Prostate gland (tissue), 2 donors: ENCODE results near the gene GPC5. TPM values are rescaled to one million over a fixed set of nuclear protein-coding genes. Genes with fewer than 3 reads are reported as not detected.

Experiments used
- DNase-seq: peaks from one replicate; pipeline ENCODE4 v3.0.0-alpha.2; 2019; ENCODE audit warnings: low spot score
- H3K27ac ChIP-seq, 2 donors: fragments of 200-600 bp; sonication (generic); 2 replicates each; pipeline ENCODE4 v1.5.1; 2017 to 2019
- H3K27me3 ChIP-seq: fragments of 200-600 bp; sonication (generic); replicated peaks from 2 replicates; pipeline ENCODE4 v1.5.1; 2019; ENCODE audit not compliant: insufficient read depth
- H3K36me3 ChIP-seq, 2 donors: fragments of 200-600 bp; sonication (generic); 1 replicate in 1 of 2; 2 replicates in 1 of 2; pipeline versions ENCODE4 v1.5.1 to v1.8.1; 2017 to 2019
- H3K4me1 ChIP-seq: fragments of 200-600 bp; sonication (generic); replicated peaks from 2 replicates; pipeline ENCODE4 v1.5.1; 2019
- H3K4me3 ChIP-seq, 2 donors: fragments of 200-600 bp; sonication (generic); 2 replicates each; pipeline ENCODE4 v1.5.1; 2017 to 2019
- H3K9me3 ChIP-seq: fragments of 200-600 bp; sonication (generic); 2 replicates; pipeline ENCODE4 v1.5.1; 2017
- POLR2A ChIP-seq: fragments of 450-650 bp; IDR thresholded peaks from one replicate; pipeline ENCODE4 v1.6.1; 2016; ENCODE audit warnings: antibody characterized with exemption, mild to moderate bottlenecking
- POLR2AphosphoS5 ChIP-seq: sonication (generic); formaldehyde crosslinking; IDR thresholded peaks from one replicate; pipeline ENCODE4 v1.6.1; 2017; ENCODE audit warnings: antibody characterized with exemption
- WGBS: methylation state at CpG from one replicate; pipeline ENCODE4 v1.1.5; 2018; 5-methylcytosine and 5-hydroxymethylcytosine counted together
- intact Hi-C: fragments of 100-400 bp; cut with DNase I; formaldehyde crosslinking; loops from one replicate; pipeline ENCODE4 v1.14.2; 2022
- total RNA-seq, 2 donors: library from RNA; depleted of rRNA; stranded (reverse); fragments of >200 nt; gene quantifications; one replicate each; pipeline ENCODE4 v1.1.0, GENCODE V29; 2016
- TF ChIP-seq, protein P1 (sequence below), 4 experiments: fragments of 200-600 bp in 2 of 4; fragments of 450-650 bp in 2 of 4; sonication (generic) in 2 of 4; IDR thresholded peaks; 1 replicate in 3 of 4; 2 replicates in 1 of 4; pipeline ENCODE4 v1.5.1; 2016 to 2019; ENCODE audit warnings: antibody characterized with exemption in 4 of 4, mild to moderate bottlenecking in 2 of 4, moderate library complexity in 2 of 4

GPC5 gene
- total RNA-seq, 2 donors from 2014 or later, result 0.23 to 35.0 TPM

- Histone ChIP-seq H3K4me1 (no peaks in the 10 kb centered on the region), H3K27me3 (no peaks in the 10 kb centered on the region), H3K9me3 (no peaks in the 10 kb centered on the region), H3K4me3 (no peak overlapping the region), H3K36me3 (no peaks in the 10 kb centered on the region), H3K27ac (no peak overlapping the region)
- 41% methylated on average over 4 of the region's 4 CpGs for WGBS
- no peak for DNase-seq
- intact Hi-C loops, result no loop called here
- no peak for TF ChIP-seq POLR2A
- TF ChIP-seq, protein P1, sequence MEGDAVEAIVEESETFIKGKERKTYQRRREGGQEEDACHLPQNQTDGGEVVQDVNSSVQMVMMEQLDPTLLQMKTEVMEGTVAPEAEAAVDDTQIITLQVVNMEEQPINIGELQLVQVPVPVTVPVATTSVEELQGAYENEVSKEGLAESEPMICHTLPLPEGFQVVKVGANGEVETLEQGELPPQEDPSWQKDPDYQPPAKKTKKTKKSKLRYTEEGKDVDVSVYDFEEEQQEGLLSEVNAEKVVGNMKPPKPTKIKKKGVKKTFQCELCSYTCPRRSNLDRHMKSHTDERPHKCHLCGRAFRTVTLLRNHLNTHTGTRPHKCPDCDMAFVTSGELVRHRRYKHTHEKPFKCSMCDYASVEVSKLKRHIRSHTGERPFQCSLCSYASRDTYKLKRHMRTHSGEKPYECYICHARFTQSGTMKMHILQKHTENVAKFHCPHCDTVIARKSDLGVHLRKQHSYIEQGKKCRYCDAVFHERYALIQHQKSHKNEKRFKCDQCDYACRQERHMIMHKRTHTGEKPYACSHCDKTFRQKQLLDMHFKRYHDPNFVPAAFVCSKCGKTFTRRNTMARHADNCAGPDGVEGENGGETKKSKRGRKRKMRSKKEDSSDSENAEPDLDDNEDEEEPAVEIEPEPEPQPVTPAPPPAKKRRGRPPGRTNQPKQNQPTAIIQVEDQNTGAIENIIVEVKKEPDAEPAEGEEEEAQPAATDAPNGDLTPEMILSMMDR (IDR thresholded peaks at IDR 0.05), result no peak
- no peak for TF ChIP-seq POLR2AphosphoS5
These were observed 588.5 kb downstream of the GPC5 start for GRCh38 chr13:91986761-91987483.

GRCh38 chr13:91988331-91988730, 589.9 kb downstream of the GPC5 start:
- intact Hi-C loops, result no loop called here
- TF ChIP-seq, protein P1 (IDR thresholded peaks at IDR 0.05), result no peak
- TF ChIP-seq POLR2AphosphoS5, result no peak
- TF ChIP-seq POLR2A, result no peak
- H3K27me3 ChIP-seq, result no peaks in the 10 kb centered on the region
- H3K36me3 ChIP-seq, result no peaks in the 10 kb centered on the region
- 86% methylated on average over 3 of the region's 3 CpGs for WGBS
- H3K27ac ChIP-seq, result no peak overlapping the region
- no peaks in the 10 kb centered on the region for H3K9me3 ChIP-seq
- H3K4me3 ChIP-seq, result no peak overlapping the region
- no peaks in the 10 kb centered on the region for H3K4me1 ChIP-seq
- DNase-seq, result no peak

DNA sequence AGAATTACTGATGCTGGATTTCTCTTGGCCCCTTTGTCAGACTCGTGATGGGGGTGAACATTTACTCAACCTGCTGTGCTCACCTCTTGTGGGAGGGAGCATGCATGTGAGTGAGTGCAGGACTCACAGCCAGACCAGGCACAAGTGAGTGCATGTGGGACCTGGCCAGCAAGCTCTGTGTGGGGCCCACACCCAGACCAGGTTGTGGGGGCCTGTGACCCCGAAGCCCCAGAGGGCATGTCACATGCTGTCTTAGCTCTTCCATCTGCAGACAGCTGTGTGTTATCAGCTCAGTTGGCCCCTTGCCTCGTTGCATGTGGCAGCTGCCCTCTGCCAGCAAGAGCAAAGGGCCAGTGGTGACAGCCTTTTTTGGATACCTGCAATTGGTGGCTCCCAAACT, 614.4 kb downstream of the GPC5 start:
- H3K4me3 ChIP-seq, result no peak overlapping the region
- H3K4me1 ChIP-seq, result no peaks in the 10 kb centered on the region
- H3K36me3 ChIP-seq, result no peaks in the 10 kb centered on the region
- no peak for DNase-seq
- H3K9me3 ChIP-seq, result no peaks in the 10 kb centered on the region
- H3K27me3 ChIP-seq, result no peaks in the 10 kb centered on the region
- TF ChIP-seq POLR2AphosphoS5 (no peak), POLR2A (no peak)
- TF ChIP-seq, protein P1 (IDR thresholded peaks at IDR 0.05), result no peak
- WGBS, result 86% methylated on average over 3 of the region's 3 CpGs
- no peak overlapping the region for H3K27ac ChIP-seq
- intact Hi-C loops, result no loop called here

GRCh38 chr13:92017737-92018136, 619.3 kb downstream of the GPC5 start:
- Histone ChIP-seq H3K4me1 (no peaks in the 10 kb centered on the region), H3K36me3 (no peaks in the 10 kb centered on the region), H3K27me3 (no peaks in the 10 kb centered on the region), H3K27ac (no peak overlapping the region), H3K4me3 (no peak overlapping the region), H3K9me3 (no peaks in the 10 kb centered on the region)
- intact Hi-C loops, result no loop called here
- 91% methylated on average over 13 of the region's 13 CpGs for WGBS
- TF ChIP-seq, protein P1 (IDR thresholded peaks at IDR 0.05), result no peak
- TF ChIP-seq POLR2AphosphoS5, result no peak
- TF ChIP-seq POLR2A, result no peak
- no peak for DNase-seq

DNA sequence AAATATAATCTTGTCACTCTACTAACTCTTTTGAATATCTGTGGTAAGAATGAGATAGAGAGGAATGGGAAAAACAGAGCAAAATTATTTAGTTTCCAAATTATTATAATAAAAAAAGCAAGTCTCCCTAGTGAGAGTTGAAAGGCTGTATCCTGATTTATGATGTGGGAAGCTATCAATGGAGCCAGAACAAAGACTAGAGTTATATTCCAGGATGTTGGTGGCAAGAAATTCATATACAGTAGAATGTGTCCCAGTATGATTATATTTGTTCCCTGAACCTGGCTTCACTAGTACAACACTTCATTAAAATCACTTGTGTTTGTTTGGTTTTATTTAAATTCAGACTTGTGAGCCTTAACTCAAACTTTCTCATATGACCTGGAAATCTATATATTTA, 630.3 kb downstream of the GPC5 start:
- intact Hi-C loops, result no loop called here
- TF ChIP-seq POLR2AphosphoS5 (no peak), POLR2A (no peak)
- TF ChIP-seq, protein P1 (IDR thresholded peaks at IDR 0.05), result no peak
- no peaks in the 10 kb centered on the region for H3K36me3 ChIP-seq
- H3K27me3 ChIP-seq, result no peaks in the 10 kb centered on the region
- no peaks in the 10 kb centered on the region for H3K9me3 ChIP-seq
- DNase-seq, result no peak
- H3K4me1 ChIP-seq, result no peaks in the 10 kb centered on the region
- H3K27ac ChIP-seq, result no peak overlapping the region
- no peak overlapping the region for H3K4me3 ChIP-seq
